ENCODE results near the gene NOXA1. TPM values are rescaled to one million over a fixed set of nuclear protein-coding genes. Genes with fewer than 3 reads are reported as not detected.

The NOXA1 gene, protein sequence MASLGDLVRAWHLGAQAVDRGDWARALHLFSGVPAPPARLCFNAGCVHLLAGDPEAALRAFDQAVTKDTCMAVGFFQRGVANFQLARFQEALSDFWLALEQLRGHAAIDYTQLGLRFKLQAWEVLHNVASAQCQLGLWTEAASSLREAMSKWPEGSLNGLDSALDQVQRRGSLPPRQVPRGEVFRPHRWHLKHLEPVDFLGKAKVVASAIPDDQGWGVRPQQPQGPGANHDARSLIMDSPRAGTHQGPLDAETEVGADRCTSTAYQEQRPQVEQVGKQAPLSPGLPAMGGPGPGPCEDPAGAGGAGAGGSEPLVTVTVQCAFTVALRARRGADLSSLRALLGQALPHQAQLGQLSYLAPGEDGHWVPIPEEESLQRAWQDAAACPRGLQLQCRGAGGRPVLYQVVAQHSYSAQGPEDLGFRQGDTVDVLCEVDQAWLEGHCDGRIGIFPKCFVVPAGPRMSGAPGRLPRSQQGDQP
- 10 to 100 TPM in 2 of 5 experiments, 1 to 10 TPM in 2, under 1 TPM in 1; 0.94 to 11.1 (median 6.0) TPM for total RNA-seq
- 1 to 10 TPM in 1 of 2 donors, under 1 TPM in 1; 0.73 to 2.6 TPM for polyA plus RNA-seq
- 16.4 reads per million, percentile 46 among the genes with 10 or more reads in this experiment for total RNA-seq

DNA sequence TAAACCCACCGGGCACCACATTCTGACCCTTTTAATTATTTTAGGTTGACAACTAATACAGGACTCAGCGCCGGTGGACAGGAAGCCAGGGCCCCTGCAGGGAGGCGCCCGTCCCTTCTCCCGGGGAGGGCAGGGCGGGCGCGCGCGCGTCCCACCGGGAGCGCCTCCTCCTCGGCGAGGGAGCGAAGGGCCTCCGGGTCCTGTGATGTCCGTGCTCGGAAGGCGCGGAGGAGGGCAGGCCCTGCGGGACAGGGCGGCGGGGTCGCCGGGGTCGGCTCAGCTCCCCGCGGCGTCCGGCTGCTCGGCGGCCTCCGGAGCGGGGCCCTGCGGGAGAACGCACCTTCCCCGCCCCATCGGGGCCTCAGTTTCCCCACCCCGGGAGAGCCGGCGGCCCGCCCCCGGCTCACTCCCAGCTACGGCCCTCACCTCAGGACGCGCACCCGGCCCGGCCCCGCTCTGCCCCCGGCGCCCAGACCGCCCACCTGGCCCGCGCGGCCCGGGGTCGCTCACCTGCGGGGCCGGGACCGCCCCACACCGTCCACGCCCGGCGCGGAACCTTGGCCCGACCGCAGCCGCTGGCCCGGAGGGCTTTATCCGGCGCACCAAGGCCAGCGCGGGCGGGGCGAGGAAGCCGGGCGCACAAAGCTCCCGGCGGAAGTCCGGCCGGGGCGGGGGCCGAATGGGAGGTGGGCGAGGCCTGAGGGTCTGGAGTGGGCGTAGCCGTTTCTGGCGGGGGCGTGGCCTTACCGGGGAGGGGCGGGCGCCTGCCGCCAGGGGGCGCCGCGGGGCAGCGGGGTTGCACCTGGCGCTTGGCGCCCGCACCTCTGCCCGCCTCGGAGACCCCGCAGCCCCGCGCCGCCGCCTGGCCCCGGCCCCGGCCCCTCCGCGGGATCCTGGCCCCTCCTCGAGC is at the start of gene NOXA1, which contains the start of gene EXD3:
Gene NOXA1, plus strand, starts transcription at position 790 of the 910 bp plus-strand sequence. CDS start 137 bp downstream, outside the sequence.
Gene EXD3, minus strand, starts transcription at position 559 of the 910 bp plus-strand sequence. CDS start 27,805 bp downstream, outside the sequence.
- Histone ChIP-seq H3K9me3 (ENCODE audit: control insufficient read depth in 2 of 3, low read length in 3 of 3) (no peaks in the 10 kb centered on the region), H3K36me3 (ENCODE audit: control insufficient read depth in 2 of 3, insufficient read depth in 3 of 3, low read length in 3 of 3) (no peaks in the 10 kb centered on the region), H3K4me3 (ENCODE audit: low read length) (peak within 1 kb of the TSS; percentile 65), H3K27ac (ENCODE audit: low read depth, low read length) (peak within 1 kb of the TSS; percentile 62), H3K4me1 (ENCODE audit: control insufficient read depth in 2 of 2, insufficient read depth in 2 of 2, low read length in 2 of 2) (peaks cover 0 to 5% of the 10 kb centered on the region in 2 donors), H3K27me3 (ENCODE audit: control insufficient read depth in 2 of 2, insufficient read depth in 2 of 2, low read length in 2 of 2) (no peaks in the 10 kb centered on the region)
- intact Hi-C loops (cut with micrococcal nuclease), result loop anchor here (1.0 to 10.0 kb wide), 10 partner anchors 22 to 431 kb away; partner anchors contain the start of genes MRPL41 (in 2 of the 2), NSMF (in 2 of the 2), ARRDC1 (in 1 of the 2) and NRARP (in 1 of the 2)
- POLR2A ChIA-PET, result interaction anchor here (0.5 to 2.3 kb wide), 16 partner anchors 21 to 1602 kb away, joined by 3 to 7 read pairs (median 4); partner anchors contain the start of genes NELFB, NRARP, NSMF and PNPLA7
- H3K4me1 Mint-ChIP-seq, result peaks cover 2 to 21% (median 13%) of the 10 kb centered on the region in 7 donors
- H3K9me3 Mint-ChIP-seq, result no peaks in the 10 kb centered on the region
- peaks cover 0 to 9% (median 0%) of the 10 kb centered on the region in 5 donors for H3K27me3 Mint-ChIP-seq
- peak within 1 kb of the TSS; percentile 28 to 91 (median 66) for H3K27ac Mint-ChIP-seq
- CTCF ChIA-PET, result interaction anchor here (0.6 to 3.3 kb wide), 7 partner anchors 10 to 120 kb away, joined by 3 to 19 read pairs (median 4); partner anchors contain the start of gene NRARP
- peak within 1 kb of the TSS; percentile 76 to 90 (median 82) for H3K4me3 Mint-ChIP-seq
- DNase-seq (peak; percentile 84 to 99 (median 91)), ATAC-seq (peak; percentile 97)
- peaks cover 0 to 1% (median 0%) of the 10 kb centered on the region in 5 donors for H3K36me3 Mint-ChIP-seq

DNA sequence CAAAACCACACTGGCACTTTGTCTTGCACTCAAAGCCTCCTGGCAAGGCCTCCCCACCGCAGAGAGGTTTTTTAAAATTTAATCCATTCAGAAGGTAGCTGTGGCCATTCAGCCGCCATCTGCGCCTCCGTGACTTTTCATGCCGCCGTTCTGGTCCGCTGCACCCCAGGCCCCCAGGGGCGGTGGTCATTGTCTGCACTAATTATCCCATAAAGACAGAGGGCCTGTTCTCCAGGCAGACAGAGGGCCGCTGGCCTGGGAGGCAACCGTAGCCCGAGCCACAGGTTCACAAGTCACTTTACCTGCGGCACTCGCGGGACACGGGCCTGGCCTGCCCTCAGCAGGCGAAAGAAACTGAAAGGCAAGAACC is 49.6 kb upstream of the NOXA1 start:
- H3K9me3 ChIP-seq (ENCODE audit: control insufficient read depth in 2 of 3, low read length in 3 of 3), result no peaks in the 10 kb centered on the region
- Mint-ChIP-seq H3K4me3 (no peak overlapping the region), H3K36me3 (peaks cover 0 to 7% (median 3%) of the 10 kb centered on the region in 5 donors), H3K27me3 (no peaks in the 10 kb centered on the region), H3K4me1 (no peaks in the 10 kb centered on the region), H3K27ac (peak overlapping the region in 1 of 9 donors; percentile 14), H3K9me3 (peaks cover 0 to 9% (median 0%) of the 10 kb centered on the region in 11 donors)
- H3K27me3 ChIP-seq (ENCODE audit: control insufficient read depth in 2 of 2, insufficient read depth in 2 of 2, low read length in 2 of 2), result no peaks in the 10 kb centered on the region
- H3K4me1 ChIP-seq (ENCODE audit: control insufficient read depth in 2 of 2, insufficient read depth in 2 of 2, low read length in 2 of 2), result no peaks in the 10 kb centered on the region
- ChIA-PET CTCF (no interaction called here), POLR2A (no interaction called here)
- no peaks in the 10 kb centered on the region for H3K36me3 ChIP-seq (ENCODE audit: control insufficient read depth in 2 of 3, insufficient read depth in 3 of 3, low read length in 3 of 3)
- no peak for ATAC-seq
- DNase-seq, result no peak
- no peak overlapping the region for H3K4me3 ChIP-seq (ENCODE audit: low read length)
- H3K27ac ChIP-seq (ENCODE audit: low read depth, low read length), result no peak overlapping the region
- intact Hi-C loops (cut with micrococcal nuclease), result no loop called here

DNA sequence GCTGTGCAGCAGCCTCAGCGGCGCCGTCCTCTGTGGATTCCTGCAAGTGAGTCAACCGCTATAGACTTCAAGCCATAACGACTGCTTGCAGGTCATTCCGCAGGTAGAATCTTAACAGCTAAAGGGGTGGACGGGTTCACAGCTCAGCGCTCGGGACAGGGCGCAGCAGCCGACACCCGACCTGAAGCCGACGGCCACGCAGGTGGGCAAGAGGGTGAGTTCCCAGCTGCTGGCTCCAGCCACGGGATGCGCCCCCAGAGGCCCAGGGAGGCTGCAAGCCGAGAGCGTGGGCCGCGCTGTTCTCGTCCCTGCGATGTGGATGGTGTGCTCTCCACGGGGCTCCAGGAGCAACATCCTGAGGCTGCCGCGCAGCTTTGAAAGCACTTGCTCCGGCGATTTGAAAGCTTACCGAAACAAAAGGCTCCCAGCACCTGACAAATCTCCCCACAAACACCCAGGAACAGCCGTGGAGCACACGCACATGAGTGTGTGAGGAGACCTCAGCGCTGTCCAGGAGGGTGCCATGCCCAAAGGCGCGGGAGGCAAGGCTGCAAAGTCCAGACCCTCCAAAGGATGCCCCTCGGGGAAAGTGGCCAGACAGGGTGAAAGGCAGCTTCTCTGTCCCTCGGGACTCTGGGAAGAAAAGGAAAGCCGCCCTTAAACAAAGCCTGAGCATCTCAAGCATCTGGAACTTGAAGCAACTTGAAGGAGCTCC is 48.9 kb upstream of the NOXA1 start:
- POLR2A ChIA-PET, result interaction anchor here (0.7 kb wide), 1 partner anchor 12 kb away, joined by 3 read pairs; no protein-coding TSS in a partner anchor
- no peaks in the 10 kb centered on the region for H3K27me3 ChIP-seq (ENCODE audit: control insufficient read depth in 2 of 2, insufficient read depth in 2 of 2, low read length in 2 of 2)
- no peak for DNase-seq
- Mint-ChIP-seq H3K27ac (no peak overlapping the region), H3K36me3 (peaks cover 0 to 7% (median 4%) of the 10 kb centered on the region in 5 donors), H3K4me1 (no peaks in the 10 kb centered on the region), H3K4me3 (no peak overlapping the region), H3K27me3 (no peaks in the 10 kb centered on the region), H3K9me3 (peaks cover 0 to 10% (median 0%) of the 10 kb centered on the region in 11 donors)
- H3K4me1 ChIP-seq (ENCODE audit: control insufficient read depth in 2 of 2, insufficient read depth in 2 of 2, low read length in 2 of 2), result no peaks in the 10 kb centered on the region
- intact Hi-C loops (cut with micrococcal nuclease), result no loop called here
- CTCF ChIA-PET, result no interaction called here
- no peaks in the 10 kb centered on the region for H3K36me3 ChIP-seq (ENCODE audit: control insufficient read depth in 2 of 3, insufficient read depth in 3 of 3, low read length in 3 of 3)
- H3K9me3 ChIP-seq (ENCODE audit: control insufficient read depth in 2 of 3, low read length in 3 of 3), result no peaks in the 10 kb centered on the region
- no peak for ATAC-seq
- no peak overlapping the region for H3K4me3 ChIP-seq (ENCODE audit: low read length)
- H3K27ac ChIP-seq (ENCODE audit: low read depth, low read length), result no peak overlapping the region

DNA sequence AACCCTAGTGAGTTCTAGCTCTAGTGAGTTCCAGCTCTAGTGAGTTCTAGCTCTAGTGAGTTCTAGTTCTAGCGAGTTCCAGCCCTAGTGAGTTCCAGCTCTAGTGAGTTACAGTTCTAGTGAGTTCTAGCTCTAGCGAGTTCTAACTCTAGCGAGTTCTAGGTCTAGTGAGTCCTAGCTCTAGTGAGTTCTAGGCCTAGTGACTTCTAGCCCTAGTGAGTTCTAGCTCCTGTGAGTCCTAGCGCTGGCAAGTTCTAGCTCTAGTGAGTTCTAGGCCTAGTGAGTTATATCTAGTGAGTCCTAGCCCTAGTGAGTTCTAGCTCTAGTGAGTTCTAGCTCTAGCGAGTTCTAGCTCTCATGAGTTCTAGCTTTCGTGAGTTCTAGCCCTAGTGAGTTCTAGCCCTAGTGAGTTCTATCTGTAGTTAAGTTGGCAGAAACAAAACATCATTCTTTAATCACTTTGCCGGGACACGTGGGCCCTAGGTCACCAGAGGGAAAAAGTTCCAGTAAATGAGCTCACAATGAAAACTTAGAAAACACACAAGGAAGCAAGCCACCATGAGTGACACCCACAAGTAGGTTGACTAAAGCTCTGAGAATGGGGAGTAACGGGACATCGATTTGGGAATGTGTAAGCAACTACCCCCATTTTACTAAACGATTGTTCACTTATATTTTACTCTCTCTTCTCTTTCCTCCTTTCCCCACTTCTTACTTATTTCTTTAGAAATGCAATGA is 47.7 kb upstream of the NOXA1 start:
- no peak for ATAC-seq
- CTCF ChIA-PET, result no interaction called here
- no peak overlapping the region for H3K4me3 ChIP-seq (ENCODE audit: low read length)

DNA sequence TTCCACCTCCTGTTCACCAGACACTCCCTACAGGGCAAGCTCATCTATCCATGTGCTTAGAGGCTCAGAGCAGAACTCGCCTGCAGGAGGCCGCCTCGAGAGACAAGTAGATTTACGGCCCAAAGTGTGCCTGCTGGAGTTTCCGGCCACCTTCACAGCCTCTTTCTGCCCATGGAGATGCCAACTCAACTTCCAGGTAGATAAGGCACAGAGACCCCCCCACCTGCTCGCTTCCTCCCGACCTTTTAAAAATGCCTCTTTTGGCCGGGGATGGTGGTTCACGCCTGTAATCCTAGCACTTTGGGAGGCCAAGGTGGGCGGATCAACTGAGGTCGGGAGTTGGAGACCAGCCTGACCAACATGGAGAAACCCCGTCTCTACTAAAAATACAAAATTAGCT is 46.8 kb upstream of the NOXA1 start:
- H3K36me3 ChIP-seq (ENCODE audit: control insufficient read depth in 2 of 3, insufficient read depth in 3 of 3, low read length in 3 of 3), result no peaks in the 10 kb centered on the region
- no peaks in the 10 kb centered on the region for H3K9me3 ChIP-seq (ENCODE audit: control insufficient read depth in 2 of 3, low read length in 3 of 3)
- intact Hi-C loops (cut with micrococcal nuclease), result no loop called here
- Mint-ChIP-seq H3K9me3 (peaks cover 0 to 10% (median 0%) of the 10 kb centered on the region in 11 donors), H3K27ac (no peak overlapping the region), H3K36me3 (peaks cover 0 to 8% (median 4%) of the 10 kb centered on the region in 5 donors), H3K4me3 (no peak overlapping the region), H3K27me3 (no peaks in the 10 kb centered on the region), H3K4me1 (no peaks in the 10 kb centered on the region)
- ChIA-PET CTCF (no interaction called here), POLR2A (interaction anchor here (1.1 kb wide), 1 partner anchor 8 kb away, joined by 3 read pairs; no protein-coding TSS in a partner anchor)
- DNase-seq, result no peak
- H3K27ac ChIP-seq (ENCODE audit: low read depth, low read length), result no peak overlapping the region
- H3K4me1 ChIP-seq (ENCODE audit: control insufficient read depth in 2 of 2, insufficient read depth in 2 of 2, low read length in 2 of 2), result no peaks in the 10 kb centered on the region
- H3K27me3 ChIP-seq (ENCODE audit: control insufficient read depth in 2 of 2, insufficient read depth in 2 of 2, low read length in 2 of 2), result no peaks in the 10 kb centered on the region
- H3K4me3 ChIP-seq (ENCODE audit: low read length), result no peak overlapping the region
- no peak for ATAC-seq

More for the DNA sequence above, 47.7 kb upstream of the NOXA1 start:
- H3K27me3 ChIP-seq (ENCODE audit: control insufficient read depth in 2 of 2, insufficient read depth in 2 of 2, low read length in 2 of 2), result no peaks in the 10 kb centered on the region
- Mint-ChIP-seq H3K4me1 (no peaks in the 10 kb centered on the region), H3K4me3 (no peak overlapping the region), H3K27me3 (no peaks in the 10 kb centered on the region), H3K9me3 (peaks cover 0 to 10% (median 0%) of the 10 kb centered on the region in 11 donors), H3K36me3 (peaks cover 0 to 8% (median 4%) of the 10 kb centered on the region in 5 donors), H3K27ac (no peak overlapping the region)
- H3K36me3 ChIP-seq (ENCODE audit: control insufficient read depth in 2 of 3, insufficient read depth in 3 of 3, low read length in 3 of 3), result no peaks in the 10 kb centered on the region
- intact Hi-C loops (cut with micrococcal nuclease), result no loop called here
- no peak for DNase-seq
- H3K4me1 ChIP-seq (ENCODE audit: control insufficient read depth in 2 of 2, insufficient read depth in 2 of 2, low read length in 2 of 2), result no peaks in the 10 kb centered on the region
- H3K27ac ChIP-seq (ENCODE audit: low read depth, low read length), result no peak overlapping the region
- POLR2A ChIA-PET, result interaction anchor here (1.1 kb wide), 1 partner anchor 9 kb away, joined by 3 read pairs; no protein-coding TSS in a partner anchor
- no peaks in the 10 kb centered on the region for H3K9me3 ChIP-seq (ENCODE audit: control insufficient read depth in 2 of 3, low read length in 3 of 3)

Measured in naive thymus-derived CD4-positive, alpha-beta T cell (primary cell).